ENCODE measurements around the gene TREH.

TREH gene

GRCh38 chr11:118608360-118609227 is 70.9 kb downstream of the TREH start:
- no peak for DNase-seq

- DNase-seq, result no peak
Measured at GRCh38 chr11:118607401-118608359, 71.8 kb downstream of the TREH start, which contains the start of gene PHLDB1. Gene PHLDB1, plus strand, starts transcription at chr11:118607615. Its CDS starts 6,222 bp downstream, at chr11:118613837.
